ENCODE measurements around the gene PMPCA.

The PMPCA gene

GRCh38 chr9:136374183-136374575, 36.3 kb upstream of the PMPCA start:
- no peak for DNase-seq (ENCODE audit: low read depth)
- H3K4me3 ChIP-seq (ENCODE audit: low read depth, low read length) = no peak overlapping the region
- TF ChIP-seq, protein P1, sequence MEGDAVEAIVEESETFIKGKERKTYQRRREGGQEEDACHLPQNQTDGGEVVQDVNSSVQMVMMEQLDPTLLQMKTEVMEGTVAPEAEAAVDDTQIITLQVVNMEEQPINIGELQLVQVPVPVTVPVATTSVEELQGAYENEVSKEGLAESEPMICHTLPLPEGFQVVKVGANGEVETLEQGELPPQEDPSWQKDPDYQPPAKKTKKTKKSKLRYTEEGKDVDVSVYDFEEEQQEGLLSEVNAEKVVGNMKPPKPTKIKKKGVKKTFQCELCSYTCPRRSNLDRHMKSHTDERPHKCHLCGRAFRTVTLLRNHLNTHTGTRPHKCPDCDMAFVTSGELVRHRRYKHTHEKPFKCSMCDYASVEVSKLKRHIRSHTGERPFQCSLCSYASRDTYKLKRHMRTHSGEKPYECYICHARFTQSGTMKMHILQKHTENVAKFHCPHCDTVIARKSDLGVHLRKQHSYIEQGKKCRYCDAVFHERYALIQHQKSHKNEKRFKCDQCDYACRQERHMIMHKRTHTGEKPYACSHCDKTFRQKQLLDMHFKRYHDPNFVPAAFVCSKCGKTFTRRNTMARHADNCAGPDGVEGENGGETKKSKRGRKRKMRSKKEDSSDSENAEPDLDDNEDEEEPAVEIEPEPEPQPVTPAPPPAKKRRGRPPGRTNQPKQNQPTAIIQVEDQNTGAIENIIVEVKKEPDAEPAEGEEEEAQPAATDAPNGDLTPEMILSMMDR (IDR thresholded peaks at IDR 0.05; ENCODE audit: insufficient read depth, low read depth, low read length, missing control alignments) = no peak

- TF ChIP-seq, protein P1 (IDR thresholded peaks at IDR 0.05; ENCODE audit: insufficient read depth, low read depth, low read length, missing control alignments) = no peak
These were observed 35.4 kb upstream of the PMPCA start for GRCh38 chr9:136375096-136375495.

GRCh38 chr9:136376457-136376856, 34.0 kb upstream of the PMPCA start:
- H3K4me3 ChIP-seq (ENCODE audit: low read depth, low read length) = no peak overlapping the region
- DNase-seq (ENCODE audit: low read depth) = no peak
- TF ChIP-seq, protein P1 (IDR thresholded peaks at IDR 0.05; ENCODE audit: insufficient read depth, low read depth, low read length, missing control alignments) = no peak

More at GRCh38 chr9:136375096-136375495, 35.4 kb upstream of the PMPCA start:
- H3K4me3 ChIP-seq (ENCODE audit: low read depth, low read length) = no peak overlapping the region
- DNase-seq (ENCODE audit: low read depth) = no peak

GRCh38 chr9:136377341-136378169, 32.9 kb upstream of the PMPCA start:
- no peak for DNase-seq (ENCODE audit: low read depth)
- TF ChIP-seq, protein P1 (IDR thresholded peaks at IDR 0.05; ENCODE audit: insufficient read depth, low read depth, low read length, missing control alignments) = no peak

GRCh38 chr9:136378170-136379002, 32.1 kb upstream of the PMPCA start:
- no peak overlapping the region for H3K4me3 ChIP-seq (ENCODE audit: low read depth, low read length)
- TF ChIP-seq, protein P1 (IDR thresholded peaks at IDR 0.05; ENCODE audit: insufficient read depth, low read depth, low read length, missing control alignments) = no peak
- DNase-seq (ENCODE audit: low read depth) = no peak

More at GRCh38 chr9:136377341-136378169, 32.9 kb upstream of the PMPCA start:
- H3K4me3 ChIP-seq (ENCODE audit: low read depth, low read length) = no peak overlapping the region

- TF ChIP-seq, protein P1 (IDR thresholded peaks at IDR 0.05; ENCODE audit: insufficient read depth, low read depth, low read length, missing control alignments) = no peak
- DNase-seq (ENCODE audit: low read depth) = no peak
- no peak overlapping the region for H3K4me3 ChIP-seq (ENCODE audit: low read depth, low read length)
These were observed 31.5 kb upstream of the PMPCA start for GRCh38 chr9:136379003-136379287.
